Stomach (tissue), 4 donors: ENCODE data around the gene LRRC4C.

Experiments used
- CTCF ChIP-seq, 7 experiments: fragments of 450-650 bp in 4 of 7; fragments of 200-600 bp in 3 of 7; sonication (generic) in 3 of 7; IDR thresholded peaks; one replicate each; pipeline ENCODE4 v1.5.1; 2016 to 2019; ENCODE audit warnings: antibody characterized with exemption in 7 of 7, control low read depth in 2 of 7, mild to moderate bottlenecking in 1 of 7
- POLR2AphosphoS5 ChIP-seq, 3 donors: sonication (generic); formaldehyde crosslinking; IDR thresholded peaks; one replicate each; pipeline ENCODE4 v1.6.1; 2016; ENCODE audit warnings: antibody characterized with exemption in 3 of 3

GRCh38 chr11:41053894-41054293 is 405.6 kb downstream of the LRRC4C start:
- TF ChIP-seq CTCF (IDR thresholded peaks at IDR 0.05) (no peak), POLR2AphosphoS5 (IDR thresholded peaks at IDR 0.05) (no peak)
